ENCODE results near the gene CC2D2A. TPM values are rescaled to one million over a fixed set of nuclear protein-coding genes. Genes with fewer than 3 reads are reported as not detected.

CC2D2A gene
- total RNA-seq, 6 experiments from 2014 or later: 19.1 to 26.5 (median 21.8) TPM

GRCh38 chr4:15648600-15648999, 178.9 kb downstream of the CC2D2A start:
- H3K27ac Mint-ChIP-seq: no peak overlapping the region
- no peak overlapping the region for H3K4me3 Mint-ChIP-seq
- TF ChIP-seq CTCF (IDR thresholded peaks at IDR 0.05): no peak
- peaks cover 53% of the 10 kb centered on the region for H3K4me1 Mint-ChIP-seq (ENCODE audit: low read depth)
- H3K9me3 Mint-ChIP-seq: no peaks in the 10 kb centered on the region
- no peak for DNase-seq
- no peaks in the 10 kb centered on the region for H3K27me3 Mint-ChIP-seq (ENCODE audit: insufficient read depth)
- 0 out of 2 replicates have a peak, but pooled peaks cover 5% of the 10 kb centered on the region for H3K36me3 Mint-ChIP-seq (ENCODE audit: low read depth)

GRCh38 chr4:15649914-15650545, 180.3 kb downstream of the CC2D2A start:
- H3K4me3 Mint-ChIP-seq: peak overlapping the region; percentile 22; the same call in 1 of the 2 replicates
- peak; percentile 85 for TF ChIP-seq CTCF (IDR thresholded peaks at IDR 0.05)
- 0 out of 2 replicates have a peak, but pooled peaks cover 5% of the 10 kb centered on the region for H3K36me3 Mint-ChIP-seq (ENCODE audit: low read depth)

More at GRCh38 chr4:15649914-15650545, 180.3 kb downstream of the CC2D2A start:
- Mint-ChIP-seq H3K27ac (peak overlapping the region; percentile 19; the same call in 1 of the 2 replicates), H3K9me3 (no peaks in the 10 kb centered on the region), H3K27me3 (ENCODE audit: insufficient read depth) (no peaks in the 10 kb centered on the region), H3K4me1 (ENCODE audit: low read depth) (peaks cover 50% of the 10 kb centered on the region)
- DNase-seq: peak; percentile 54

Other genes with a start within 250 kb of the CC2D2A start
- under 1 TPM in 1 of 6 experiments, not detected in 5; 0.15 TPM for gene C1QTNF7, start 41.8 kb upstream of the CC2D2A start, total RNA-seq (2021; fragmentation: NEBNext Ultra II Directional; extraction: Animal tissue kit (Norgen Biotek cat#: 25700))
- 10 to 100 TPM; 35.8 to 40.5 (median 37.2) TPM for gene FBXL5, start 185.5 kb downstream of the CC2D2A start, total RNA-seq (2021; fragmentation: NEBNext Ultra II Directional; extraction: Animal tissue kit (Norgen Biotek cat#: 25700))
- 10 to 100 TPM; 26.0 to 36.2 (median 34.3) TPM for gene FAM200B, start 211.9 kb downstream of the CC2D2A start, total RNA-seq (2021; fragmentation: NEBNext Ultra II Directional; extraction: Animal tissue kit (Norgen Biotek cat#: 25700))
- 1 to 10 TPM; 2.4 to 4.2 (median 2.8) TPM for gene BST1, start 233.2 kb downstream of the CC2D2A start, total RNA-seq (2021; fragmentation: NEBNext Ultra II Directional; extraction: Animal tissue kit (Norgen Biotek cat#: 25700))

Data from HFFc6 (cell line).